Adrenal gland (tissue), 5 donors: Measurements from ENCODE around the gene FUT7.

Experiments
- POLR2A ChIP-seq, 2 donors: fragments of 450-650 bp; IDR thresholded peaks; one replicate each; pipeline ENCODE4 v1.6.1; 2017; ENCODE audit warnings: antibody characterized with exemption in 2 of 2, mild to moderate bottlenecking in 2 of 2, moderate library complexity in 1 of 2
- TF ChIP-seq, protein P1 (sequence below), 6 experiments: fragments of 450-650 bp in 4 of 6; fragments of 200-600 bp in 2 of 6; sonication (generic) in 1 of 6; IDR thresholded peaks; 1 replicate in 5 of 6; 2 replicates in 1 of 6; pipeline versions ENCODE4 v1.5.1 to v1.8.0; 2016 to 2021; ENCODE audit warnings: antibody characterized with exemption in 6 of 6, mild to moderate bottlenecking in 2 of 6, moderate library complexity in 1 of 6
- donor health status: DM: no; HTN: no; CAD: no.

DNA sequence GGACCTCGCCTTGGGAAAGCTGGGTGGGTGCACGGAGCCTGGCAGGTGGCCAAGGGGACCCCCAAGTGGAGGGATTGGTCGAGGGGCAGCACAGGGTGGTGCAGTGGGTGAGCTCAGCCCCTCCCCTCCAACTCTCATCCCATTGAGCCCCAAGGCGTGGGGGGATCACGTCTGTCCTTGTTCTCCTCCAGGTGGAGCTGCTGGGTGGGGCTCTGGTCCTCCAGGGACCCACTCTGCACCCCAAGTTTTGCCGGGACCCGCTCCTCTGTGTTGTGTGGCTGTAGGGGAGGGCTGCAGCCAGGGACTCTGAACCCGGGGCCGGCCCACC is 3.6 kb upstream of the FUT7 start:
- no peak for TF ChIP-seq POLR2A (IDR thresholded peaks at IDR 0.05)
- TF ChIP-seq, protein P1, sequence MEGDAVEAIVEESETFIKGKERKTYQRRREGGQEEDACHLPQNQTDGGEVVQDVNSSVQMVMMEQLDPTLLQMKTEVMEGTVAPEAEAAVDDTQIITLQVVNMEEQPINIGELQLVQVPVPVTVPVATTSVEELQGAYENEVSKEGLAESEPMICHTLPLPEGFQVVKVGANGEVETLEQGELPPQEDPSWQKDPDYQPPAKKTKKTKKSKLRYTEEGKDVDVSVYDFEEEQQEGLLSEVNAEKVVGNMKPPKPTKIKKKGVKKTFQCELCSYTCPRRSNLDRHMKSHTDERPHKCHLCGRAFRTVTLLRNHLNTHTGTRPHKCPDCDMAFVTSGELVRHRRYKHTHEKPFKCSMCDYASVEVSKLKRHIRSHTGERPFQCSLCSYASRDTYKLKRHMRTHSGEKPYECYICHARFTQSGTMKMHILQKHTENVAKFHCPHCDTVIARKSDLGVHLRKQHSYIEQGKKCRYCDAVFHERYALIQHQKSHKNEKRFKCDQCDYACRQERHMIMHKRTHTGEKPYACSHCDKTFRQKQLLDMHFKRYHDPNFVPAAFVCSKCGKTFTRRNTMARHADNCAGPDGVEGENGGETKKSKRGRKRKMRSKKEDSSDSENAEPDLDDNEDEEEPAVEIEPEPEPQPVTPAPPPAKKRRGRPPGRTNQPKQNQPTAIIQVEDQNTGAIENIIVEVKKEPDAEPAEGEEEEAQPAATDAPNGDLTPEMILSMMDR (IDR thresholded peaks at IDR 0.05), result peak in 3 of 6 experiments; percentile 11 to 21 (median 16)
